Fibroblast of pulmonary artery (primary cell): Measurements from ENCODE around the gene FLYWCH1.
A peak's percentile ranks its signal among the peaks of the same experiment; 100 is the strongest.

Experiments used
- DNase-seq: peaks from one replicate; pipeline ENCODE4 v3.0.0-alpha.2; 2010; ENCODE audit warnings: low read depth
- H3K4me3 ChIP-seq: replicated peaks from 2 replicates; pipeline ENCODE4 v1.5.1; 2011; ENCODE audit warnings: low read depth, mild to moderate bottlenecking, control low read depth, low read length, moderate library complexity
- CTCF ChIP-seq: IDR thresholded peaks from 2 replicates; pipeline ENCODE4 v1.5.1; 2011; ENCODE audit warnings: mild to moderate bottlenecking, control low read depth, low read length, inconsistent platforms; ENCODE audit errors: missing control alignments

FLYWCH1 gene

GRCh38 chr16:2969545-2970521 is 58.1 kb downstream of the FLYWCH1 start:
- peak; percentile 26 for TF ChIP-seq CTCF
- H3K4me3 ChIP-seq: peak overlapping the region; percentile 55
- peak; percentile 23 for DNase-seq

- H3K4me3 ChIP-seq: no peak overlapping the region
- no peak for TF ChIP-seq CTCF
- DNase-seq: no peak
Observed at GRCh38 chr16:2970563-2970962, 58.8 kb downstream of the FLYWCH1 start.

- TF ChIP-seq CTCF: no peak
- H3K4me3 ChIP-seq: no peak overlapping the region
- no peak for DNase-seq
Observed at GRCh38 chr16:2971134-2971984, 59.6 kb downstream of the FLYWCH1 start.

- H3K4me3 ChIP-seq: no peak overlapping the region
- TF ChIP-seq CTCF: no peak
Observed at GRCh38 chr16:2971985-2972784, 60.5 kb downstream of the FLYWCH1 start.

GRCh38 chr16:2973093-2973492 is 61.4 kb downstream of the FLYWCH1 start:
- no peak for DNase-seq

More at GRCh38 chr16:2971985-2972784, 60.5 kb downstream of the FLYWCH1 start:
- no peak for DNase-seq

More at GRCh38 chr16:2973093-2973492, 61.4 kb downstream of the FLYWCH1 start:
- no peak overlapping the region for H3K4me3 ChIP-seq
- TF ChIP-seq CTCF: no peak
